Pancreas (tissue), 10 donors: ENCODE measurements around the gene USP46. TPM values are rescaled to one million over a fixed set of nuclear protein-coding genes. Genes with fewer than 3 reads are reported as not detected.

Source experiments
- ATAC-seq, 4 donors: fragments of 200-7000 bp; cut with Tn5 transposase; one replicate each; pipeline versions ENCODE4 v1.8.0 to v1.9.1; 2020; ENCODE audit warnings: mild to moderate bottlenecking in 4 of 4, moderate library complexity in 4 of 4
- DNase-seq, 6 donors: peaks; one replicate each; pipeline ENCODE4 v3.0.0-alpha.2; 2020
- FAIRE-seq: peaks from 2 replicates; lab custom pipeline; 2012; peaks lifted over from hg19 to GRCh38; lab: Jason Lieb, UNC
- H3K27ac ChIP-seq, 4 donors: fragments of 200-600 bp; sonication (generic); 1 replicate in 3 of 4; 2 replicates in 1 of 4; pipeline versions ENCODE4 v1.5.0 to v1.8.0; 2020
- H3K27me3 ChIP-seq, 4 donors: fragments of 200-600 bp; one replicate each; pipeline ENCODE4 v1.8.0; 2021
- H3K36me3 ChIP-seq, 3 donors: fragments of 200-600 bp; sonication (generic) in 1 of 3; one replicate each; pipeline versions ENCODE4 v1.5.0 to v1.8.0; 2020 to 2021
- H3K4me1 ChIP-seq, 3 donors: fragments of 200-600 bp; one replicate each; pipeline ENCODE4 v1.8.0; 2021
- H3K4me3 ChIP-seq, 4 donors: fragments of 200-600 bp; sonication (generic) in 2 of 4; one replicate each; pipeline versions ENCODE4 v1.5.0 to v1.8.0; 2020 to 2021
- H3K9me3 ChIP-seq, 4 donors: fragments of 200-600 bp; one replicate each; pipeline ENCODE4 v1.8.0; 2021
- WGBS, 2 donors: extraction: QIAGEN DNeasy Blood & Tissue Kit; methylation state at CpG; one replicate each; pipeline ENCODE4 v1.1.7; 2013; 5-methylcytosine and 5-hydroxymethylcytosine counted together
- intact Hi-C, 3 donors: fragments of 100-400 bp; cut with DNase I; formaldehyde crosslinking; loops; one replicate each; pipeline versions ENCODE4 v1.11.1 to v1.14.2; 2022
- polyA plus RNA-seq, 2 donors: library from polyadenylated mRNA; stranded (reverse); fragments of 200-250 nt; gene quantifications; one replicate each; pipeline ENCODE4 v1.2.3, GENCODE V29; 2013
- total RNA-seq, 6 donors: library from RNA; stranded (reverse); fragmentation: NEBNext Ultra II Directional in 4 of 6; extraction: Animal tissue kit (Norgen Biotek cat#: 25700) in 4 of 6; gene quantifications; one replicate each; pipeline versions ENCODE4 v1.2.1 to v1.2.4, GENCODE V29; 2021 to 2023
- TF ChIP-seq, protein P1 (sequence below), 4 donors: fragments of 200-600 bp; sonication (generic) in 3 of 4; IDR thresholded peaks; one replicate each; pipeline versions ENCODE4 v1.5.0 to v1.8.0; 2021; ENCODE audit warnings: antibody characterized with exemption in 4 of 4
- donor health status: healthy with polysubstance abuse.
- donor health status: DM: no; HTN: no; CAD: no; lungs with moderate emphysema.
- donor health status: DM: no; HTN: no; CAD: no.
- donor health status: control.
- donor health status: control.
- donor health status: Bipolar disorder and iron deficiency.
- donor health status: DM: yes; HTN: yes; CAD: no.
- donor health status: DM: no; HTN: no; CAD: no.
- donor health status: DM: no; HTN: no; CAD: no.
- donor health status: DM: yes; HTN: yes; CAD: no.

USP46 gene
- total and polyA plus RNA-seq, 8 donors = 1.5 to 12.1 (median 9.3) TPM

DNA sequence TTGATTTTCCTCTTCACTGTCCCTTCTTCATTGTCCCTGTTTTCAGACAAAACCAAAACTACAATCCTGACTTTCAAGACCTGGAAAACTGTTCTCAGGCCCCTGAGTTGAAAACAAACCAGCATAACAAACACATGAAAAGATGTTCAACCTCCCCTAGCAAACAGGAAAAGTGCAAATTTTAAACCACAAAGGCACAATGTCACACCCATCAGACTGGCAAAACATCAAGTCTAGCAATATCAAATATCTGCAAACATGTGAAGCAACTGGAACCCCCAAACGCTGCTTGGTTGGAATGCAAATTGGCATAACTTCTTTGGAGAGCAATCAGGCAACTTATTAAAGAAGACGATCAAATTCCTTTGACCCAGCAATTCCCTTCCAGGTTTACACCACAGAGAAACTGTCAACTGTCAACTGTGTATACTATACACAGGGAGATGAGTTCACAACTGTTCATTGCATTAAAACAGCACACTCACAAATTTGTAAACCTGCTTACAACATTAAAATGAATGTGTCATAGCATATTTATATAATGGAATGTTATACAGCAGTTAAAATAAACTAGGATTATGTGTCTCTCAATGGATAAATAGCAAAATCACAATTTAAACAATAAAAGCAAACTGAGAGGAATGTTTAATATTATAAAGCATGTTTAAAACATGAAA is 7.0 kb downstream of the USP46 start:
- FAIRE-seq (peak; percentile 39), ATAC-seq (no peak), DNase-seq (no peak)
- H3K4me1 ChIP-seq = peaks cover 0 to 12% (median 0%) of the 10 kb centered on the region in 3 donors
- TF ChIP-seq, protein P1, sequence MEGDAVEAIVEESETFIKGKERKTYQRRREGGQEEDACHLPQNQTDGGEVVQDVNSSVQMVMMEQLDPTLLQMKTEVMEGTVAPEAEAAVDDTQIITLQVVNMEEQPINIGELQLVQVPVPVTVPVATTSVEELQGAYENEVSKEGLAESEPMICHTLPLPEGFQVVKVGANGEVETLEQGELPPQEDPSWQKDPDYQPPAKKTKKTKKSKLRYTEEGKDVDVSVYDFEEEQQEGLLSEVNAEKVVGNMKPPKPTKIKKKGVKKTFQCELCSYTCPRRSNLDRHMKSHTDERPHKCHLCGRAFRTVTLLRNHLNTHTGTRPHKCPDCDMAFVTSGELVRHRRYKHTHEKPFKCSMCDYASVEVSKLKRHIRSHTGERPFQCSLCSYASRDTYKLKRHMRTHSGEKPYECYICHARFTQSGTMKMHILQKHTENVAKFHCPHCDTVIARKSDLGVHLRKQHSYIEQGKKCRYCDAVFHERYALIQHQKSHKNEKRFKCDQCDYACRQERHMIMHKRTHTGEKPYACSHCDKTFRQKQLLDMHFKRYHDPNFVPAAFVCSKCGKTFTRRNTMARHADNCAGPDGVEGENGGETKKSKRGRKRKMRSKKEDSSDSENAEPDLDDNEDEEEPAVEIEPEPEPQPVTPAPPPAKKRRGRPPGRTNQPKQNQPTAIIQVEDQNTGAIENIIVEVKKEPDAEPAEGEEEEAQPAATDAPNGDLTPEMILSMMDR (IDR thresholded peaks at IDR 0.05) = no peak
- H3K27me3 ChIP-seq = no peaks in the 10 kb centered on the region
- intact Hi-C loops = no loop called here
- WGBS, 2 donors = 68 to 72% methylated on average over 2 of the region's 2 CpGs
- no peaks in the 10 kb centered on the region for H3K9me3 ChIP-seq
- no peak overlapping the region for H3K27ac ChIP-seq
- no peak overlapping the region for H3K4me3 ChIP-seq
- H3K36me3 ChIP-seq = no peaks in the 10 kb centered on the region

DNA sequence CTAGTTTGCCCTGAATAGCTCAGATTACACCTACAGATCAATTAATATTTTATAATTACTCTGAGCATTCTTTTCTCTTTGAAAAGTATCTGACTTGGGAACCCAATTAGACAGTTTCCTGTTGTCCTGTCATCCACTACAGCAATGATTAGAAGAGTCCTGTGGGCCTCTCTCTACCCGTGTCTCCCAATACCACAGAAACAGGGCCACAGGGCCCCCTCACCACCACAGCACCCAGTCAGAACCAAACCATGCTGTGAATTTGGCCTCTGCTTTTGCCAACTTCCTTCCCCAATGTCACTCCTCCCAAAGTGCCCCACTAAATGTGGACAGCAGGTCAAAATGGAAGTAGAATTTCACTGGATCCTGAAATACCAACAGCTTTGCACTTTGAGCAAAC is 10.3 kb downstream of the USP46 start:
- H3K4me1 ChIP-seq = no peaks in the 10 kb centered on the region
- FAIRE-seq (no peak), DNase-seq (no peak), ATAC-seq (no peak)
- no peak overlapping the region for H3K27ac ChIP-seq
- no peaks in the 10 kb centered on the region for H3K27me3 ChIP-seq
- H3K9me3 ChIP-seq = no peaks in the 10 kb centered on the region
- H3K4me3 ChIP-seq = no peak overlapping the region
- 90 to 92% methylated on average over 1 of the region's 1 CpG for WGBS, 2 donors
- H3K36me3 ChIP-seq = no peaks in the 10 kb centered on the region
- intact Hi-C loops = no loop called here
- TF ChIP-seq, protein P1 (IDR thresholded peaks at IDR 0.05) = no peak

DNA sequence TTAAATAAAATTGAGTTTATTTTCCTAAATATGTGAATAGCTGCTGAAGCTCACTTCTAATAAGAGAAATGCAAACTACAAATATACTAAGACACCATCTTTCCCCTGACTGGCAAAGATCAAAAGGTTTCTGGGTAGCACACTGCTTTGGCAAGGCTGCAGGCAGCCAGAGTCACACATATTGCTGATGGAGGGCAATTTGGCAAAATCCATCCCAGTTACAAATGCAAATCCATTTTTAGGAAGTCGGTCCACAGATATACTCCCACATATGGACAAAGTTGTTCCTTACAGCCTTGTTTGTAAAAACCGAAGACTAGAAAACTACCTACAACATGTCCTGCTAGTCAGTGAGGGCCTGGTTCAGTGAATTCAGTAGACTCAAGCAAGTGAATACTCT is 12.4 kb downstream of the USP46 start:
- FAIRE-seq = no peak
- Histone ChIP-seq H3K36me3 (no peaks in the 10 kb centered on the region), H3K4me1 (peaks cover 0 to 13% (median 7%) of the 10 kb centered on the region in 3 donors), H3K27me3 (no peaks in the 10 kb centered on the region), H3K9me3 (no peaks in the 10 kb centered on the region), H3K27ac (no peak overlapping the region), H3K4me3 (no peak overlapping the region)
- TF ChIP-seq, protein P1 (IDR thresholded peaks at IDR 0.05) = no peak
- intact Hi-C loops = no loop called here
- WGBS, 2 donors = 89 to 90% methylated on average over 2 of the region's 2 CpGs
- DNase-seq = no peak
- no peak for ATAC-seq

DNA sequence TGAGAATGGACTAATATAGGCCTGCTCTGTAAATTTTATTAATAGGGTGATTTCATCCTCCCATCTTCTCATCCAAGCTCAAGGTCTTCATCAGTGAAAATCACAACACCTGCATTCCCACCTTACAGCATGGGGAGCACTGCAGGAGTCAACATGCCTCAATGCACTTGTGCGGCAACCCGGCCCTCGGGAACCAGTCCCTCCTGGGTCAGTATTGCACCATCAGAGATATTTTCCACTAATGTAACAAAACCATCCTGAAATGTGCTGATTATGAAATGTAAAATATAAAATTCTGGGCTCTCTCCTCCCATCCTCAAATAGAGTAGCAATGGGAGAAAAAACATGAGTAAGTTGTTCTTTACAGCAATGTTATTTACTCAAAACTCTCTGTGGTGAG is 13.0 kb downstream of the USP46 start:
- WGBS, 2 donors = 95 to 97% methylated on average over 3 of the region's 3 CpGs
- FAIRE-seq = no peak
- intact Hi-C loops = no loop called here
- H3K4me3 ChIP-seq = no peak overlapping the region
- no peak overlapping the region for H3K27ac ChIP-seq
- TF ChIP-seq, protein P1 (IDR thresholded peaks at IDR 0.05) = no peak
- H3K36me3 ChIP-seq = no peaks in the 10 kb centered on the region
- no peaks in the 10 kb centered on the region for H3K27me3 ChIP-seq
- no peak for ATAC-seq
- H3K4me1 ChIP-seq = peaks cover 0 to 13% (median 7%) of the 10 kb centered on the region in 3 donors
- no peak for DNase-seq
- no peaks in the 10 kb centered on the region for H3K9me3 ChIP-seq

DNA sequence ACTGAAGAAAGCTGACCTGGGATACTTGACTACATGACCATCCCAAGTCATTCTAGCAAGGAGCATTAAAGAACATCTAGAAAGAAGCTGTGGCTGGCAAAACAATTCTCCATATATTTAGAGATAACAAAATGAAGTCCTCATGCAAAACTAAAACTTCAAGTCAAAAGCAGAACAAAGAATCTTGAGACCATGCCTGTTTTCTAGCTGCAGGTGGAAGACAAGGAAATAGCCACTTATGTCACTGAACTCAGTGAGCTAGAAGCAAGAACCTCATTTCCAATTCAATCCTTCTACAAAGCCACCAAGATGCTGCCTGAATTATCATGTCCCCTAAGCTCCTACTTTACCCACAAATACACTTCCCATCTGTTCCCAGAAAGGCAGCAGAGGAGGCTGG is 13.8 kb downstream of the USP46 start:
- DNase-seq = no peak
- Histone ChIP-seq H3K4me3 (no peak overlapping the region), H3K36me3 (no peaks in the 10 kb centered on the region), H3K27me3 (no peaks in the 10 kb centered on the region), H3K9me3 (no peaks in the 10 kb centered on the region), H3K4me1 (peaks cover 0 to 13% (median 7%) of the 10 kb centered on the region in 3 donors), H3K27ac (no peak overlapping the region)
- FAIRE-seq = no peak
- ATAC-seq = no peak
- intact Hi-C loops = no loop called here
- TF ChIP-seq, protein P1 (IDR thresholded peaks at IDR 0.05) = no peak
